ENCODE data around the gene VANGL2.
"Not testable (repeated sequence)": the region's sequence is repeated elsewhere in the genome, so short reads cannot be mapped to it uniquely, and the experiment has no call there.

The VANGL2 gene

DNA sequence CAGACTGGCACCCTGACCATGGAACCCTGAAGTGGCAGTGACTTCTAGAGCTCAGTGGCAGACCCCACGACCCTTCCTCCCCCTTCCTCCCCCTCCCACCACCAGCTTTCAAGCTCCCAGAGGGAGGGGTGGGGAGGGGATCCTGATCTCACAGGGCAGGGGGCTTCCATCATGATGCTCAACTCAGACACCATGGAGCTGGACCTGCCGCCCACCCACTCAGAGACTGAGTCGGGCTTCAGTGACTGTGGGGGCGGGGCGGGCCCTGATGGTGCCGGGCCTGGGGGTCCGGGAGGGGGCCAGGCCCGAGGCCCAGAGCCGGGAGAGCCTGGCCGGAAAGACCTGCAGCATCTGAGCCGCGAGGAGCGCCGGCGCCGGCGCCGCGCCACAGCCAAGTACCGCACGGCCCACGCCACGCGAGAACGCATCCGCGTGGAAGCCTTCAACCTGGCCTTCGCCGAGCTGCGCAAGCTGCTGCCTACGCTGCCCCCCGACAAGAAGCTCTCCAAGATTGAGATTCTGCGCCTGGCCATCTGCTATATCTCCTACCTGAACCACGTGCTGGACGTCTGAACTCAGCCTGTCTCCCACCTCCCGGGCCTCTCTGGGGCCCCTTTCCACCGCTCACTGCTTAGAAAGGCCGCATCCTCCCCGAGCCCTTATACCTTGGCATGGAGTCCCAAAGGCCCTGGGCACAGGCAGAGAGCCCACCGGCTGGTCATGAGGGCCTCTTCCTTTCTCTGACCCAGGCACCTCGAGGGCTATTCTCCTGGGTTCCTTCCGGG, 29.6 kb upstream of the VANGL2 start:
- no peak for DNase-seq

DNA sequence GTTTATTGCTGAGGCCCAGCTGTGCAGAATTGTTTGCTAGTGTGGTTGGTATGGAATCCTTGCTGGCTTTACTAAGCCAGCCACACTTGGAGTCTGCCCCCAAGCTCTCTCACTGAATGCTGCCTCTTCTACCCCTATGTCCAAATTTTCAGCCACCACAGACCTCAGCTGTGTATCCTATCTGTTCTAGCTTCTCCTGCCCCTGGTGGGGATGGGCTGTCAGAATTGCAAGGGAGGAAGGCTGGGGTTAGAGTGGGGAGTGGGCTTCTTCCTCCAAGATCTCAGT, 29.1 kb upstream of the VANGL2 start:
- DNase-seq = no peak

DNA sequence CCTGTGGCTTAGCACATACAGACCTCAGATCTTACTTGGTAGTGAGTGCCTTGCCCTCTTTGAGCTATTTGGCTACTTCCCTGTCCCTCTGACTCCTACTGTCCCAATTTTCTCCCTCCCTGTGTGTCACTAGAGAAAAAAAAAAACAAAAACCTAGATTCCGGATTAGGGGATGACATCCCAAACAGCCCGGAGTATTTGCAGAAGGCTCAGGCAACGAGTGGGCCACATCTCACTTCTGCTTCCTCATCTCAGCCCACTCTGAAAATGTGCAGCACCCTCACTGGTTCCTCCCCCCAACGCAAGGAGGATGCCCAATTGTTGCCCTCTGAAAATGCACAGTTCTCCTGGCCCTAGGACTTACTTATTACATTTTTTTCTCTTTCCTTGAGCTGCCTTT, 28.6 kb upstream of the VANGL2 start:
- DNase-seq = no peak

DNA sequence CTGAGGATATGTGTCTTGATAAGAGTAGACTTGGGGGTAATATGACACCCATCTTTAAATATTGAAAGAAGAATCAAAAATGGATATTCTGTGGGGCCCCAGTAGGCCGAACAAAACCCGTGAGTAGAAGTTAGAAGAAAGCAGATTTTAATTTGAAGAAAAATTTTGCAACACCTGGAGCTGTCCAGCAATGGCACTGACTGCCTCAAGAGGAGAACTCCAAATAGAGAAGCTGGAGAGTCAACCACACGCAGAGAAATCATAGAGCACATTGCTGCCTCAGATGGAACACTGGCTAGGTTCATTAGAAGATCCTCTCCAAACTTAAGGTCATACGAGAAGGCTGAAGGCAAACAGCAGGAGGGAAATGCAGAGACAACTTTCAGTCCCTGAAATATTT, 26.7 kb upstream of the VANGL2 start:
- DNase-seq = peak; percentile 9 to 26

DNA sequence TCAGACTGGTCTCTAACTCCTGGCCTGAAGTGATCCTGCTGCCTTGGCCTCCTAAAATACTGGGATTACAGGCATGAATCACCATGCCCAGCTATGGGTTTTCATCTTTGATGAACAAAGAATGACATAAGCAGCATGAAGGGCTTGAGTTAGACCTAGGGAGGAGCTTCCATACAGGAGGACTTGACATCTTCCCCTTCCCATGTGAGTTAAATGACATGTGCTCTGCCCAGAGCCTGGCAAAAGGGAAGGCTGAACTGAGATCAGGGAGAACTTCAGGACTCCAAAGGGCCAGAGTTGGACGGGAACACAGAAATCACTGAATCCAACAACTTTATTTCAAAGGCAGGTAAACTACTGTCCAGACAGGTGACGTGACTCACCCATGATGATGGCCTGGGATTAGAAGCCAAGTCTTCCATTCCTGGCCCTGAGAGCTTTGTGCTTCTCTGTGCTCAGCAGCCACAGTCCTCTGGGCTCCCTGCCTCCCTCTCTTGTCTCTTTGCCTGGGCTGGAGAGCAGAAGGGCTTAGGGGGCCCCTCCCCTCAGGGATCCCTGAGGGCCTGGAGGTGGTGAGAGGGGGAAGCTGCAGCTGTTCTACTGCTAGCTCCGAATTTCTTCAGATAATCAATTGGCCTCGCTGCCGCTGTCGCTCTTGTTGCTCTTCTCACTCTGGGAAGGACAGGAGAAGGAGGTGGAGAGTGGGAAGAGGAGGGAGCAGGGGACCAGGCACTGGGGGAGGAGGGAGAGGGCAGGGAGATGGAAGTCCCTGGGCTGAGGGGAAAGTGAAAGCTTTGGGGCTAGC, 25.9 kb upstream of the VANGL2 start:
- DNase-seq = no peak

DNA sequence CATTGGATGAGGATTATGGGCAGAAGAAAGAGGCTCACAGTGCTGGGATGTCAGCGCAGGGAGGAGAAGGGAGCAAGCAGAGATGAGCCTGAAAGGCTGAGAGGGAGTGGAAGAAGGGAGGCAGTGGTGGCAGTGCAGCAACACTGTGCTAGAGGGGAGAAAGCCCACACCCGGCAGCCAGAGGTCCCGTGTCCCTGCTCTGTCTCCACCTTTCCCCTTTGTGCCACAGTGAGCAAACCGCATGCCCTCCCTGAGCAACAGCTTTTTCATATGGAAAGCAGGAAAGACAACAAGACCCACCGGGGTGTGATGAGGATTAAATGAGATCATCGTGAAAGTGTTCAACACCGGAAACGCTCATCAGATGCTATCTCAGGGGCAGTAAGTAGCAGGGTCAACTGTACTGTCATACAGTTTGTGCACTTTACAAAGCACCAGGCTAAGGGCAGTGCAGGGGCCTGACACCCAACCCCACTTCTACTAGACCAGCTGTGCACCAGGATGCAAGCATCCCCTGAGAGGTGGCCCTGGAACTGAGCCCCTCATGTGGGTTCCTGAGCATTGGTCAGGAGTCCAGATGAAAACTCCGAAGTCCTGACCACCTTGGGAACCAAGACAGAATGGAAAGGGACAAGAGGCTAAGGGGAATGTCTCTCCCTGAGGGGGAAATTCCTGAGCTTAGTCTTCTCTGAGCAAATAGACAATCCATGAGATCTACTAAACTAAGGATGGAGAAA, 24.4 kb upstream of the VANGL2 start:
- DNase-seq = peak in 1 of 2 experiments; percentile 13

DNA sequence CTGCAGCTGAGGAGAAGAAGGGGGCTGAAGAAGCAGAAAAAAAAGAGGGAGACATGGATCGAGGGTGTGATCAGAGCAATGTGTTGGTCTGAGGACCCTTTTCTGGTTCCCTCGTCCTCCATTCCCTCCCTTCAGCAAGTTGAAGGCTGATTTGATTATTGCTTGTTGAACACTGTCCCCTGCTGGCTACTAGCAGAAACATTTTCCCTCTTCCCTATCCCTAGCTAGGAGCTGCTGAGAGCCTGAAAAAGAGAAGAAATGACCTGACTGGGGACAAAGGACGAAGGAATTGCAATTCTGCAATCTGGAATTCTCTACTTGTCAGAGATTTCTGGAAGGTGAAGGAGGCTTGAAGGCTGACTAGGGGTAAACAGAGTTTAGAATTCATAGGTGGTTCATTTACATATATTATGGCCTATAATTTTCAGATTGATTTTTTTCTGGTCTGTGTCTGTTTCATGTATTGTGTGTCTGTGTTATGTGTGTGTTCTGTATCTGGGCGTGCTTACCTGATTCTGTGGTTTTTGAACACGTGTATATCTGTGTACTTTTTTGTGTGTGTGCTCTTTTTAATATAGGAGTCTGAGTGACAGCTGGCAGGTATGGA, 23.7 kb upstream of the VANGL2 start:
- peak; percentile 74 to 76 for DNase-seq

DNA sequence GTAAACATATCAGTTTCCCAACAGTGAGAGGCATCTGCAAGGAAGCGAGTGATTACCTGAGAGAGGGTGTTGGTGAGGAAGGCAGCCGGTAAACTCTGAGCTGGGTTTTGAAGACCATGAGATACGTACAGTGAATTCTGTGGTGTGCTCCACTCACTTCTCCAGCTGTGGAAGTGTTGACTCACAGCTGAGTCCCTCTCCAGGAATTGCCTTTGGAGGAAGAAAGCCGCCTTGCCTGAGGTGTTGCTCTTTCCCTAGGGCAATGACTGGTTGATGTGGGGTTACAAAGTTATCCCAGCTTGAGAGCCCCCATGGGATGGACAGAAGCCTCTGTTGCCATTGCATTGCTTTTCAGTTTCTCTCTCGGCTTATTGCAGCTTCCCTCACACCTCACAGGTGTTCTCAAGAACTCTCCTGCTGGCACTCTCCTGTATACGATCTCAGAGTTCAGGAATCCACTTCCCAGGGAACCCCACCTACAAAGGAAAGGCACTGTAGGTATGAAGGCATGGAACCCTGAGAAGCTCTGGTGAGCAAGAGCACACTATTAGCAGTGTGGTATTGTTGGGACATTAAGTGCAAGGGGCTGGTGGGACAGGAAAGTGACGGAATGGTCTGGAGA, 22.7 kb upstream of the VANGL2 start:
- no peak for DNase-seq

DNA sequence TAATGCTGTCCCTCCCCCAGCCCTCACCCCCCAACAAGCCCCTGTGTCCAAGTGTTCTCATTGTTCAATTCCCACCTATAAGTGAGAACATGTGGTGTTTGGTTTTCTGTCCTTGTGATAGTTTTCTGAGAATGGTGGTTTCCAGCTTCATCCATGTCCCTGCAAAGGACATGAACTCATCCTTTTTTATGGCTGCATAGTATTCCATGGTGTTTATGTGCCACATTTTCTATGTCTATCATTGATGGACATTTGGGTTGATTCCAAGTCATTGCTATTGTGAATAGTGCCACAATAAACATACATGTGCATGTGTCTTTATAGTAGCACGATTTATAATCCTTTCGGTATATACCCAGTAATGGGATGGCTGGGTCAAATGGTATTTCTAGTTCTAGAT, 15.6 kb upstream of the VANGL2 start:
- not testable (repeated sequence) for DNase-seq

DNA sequence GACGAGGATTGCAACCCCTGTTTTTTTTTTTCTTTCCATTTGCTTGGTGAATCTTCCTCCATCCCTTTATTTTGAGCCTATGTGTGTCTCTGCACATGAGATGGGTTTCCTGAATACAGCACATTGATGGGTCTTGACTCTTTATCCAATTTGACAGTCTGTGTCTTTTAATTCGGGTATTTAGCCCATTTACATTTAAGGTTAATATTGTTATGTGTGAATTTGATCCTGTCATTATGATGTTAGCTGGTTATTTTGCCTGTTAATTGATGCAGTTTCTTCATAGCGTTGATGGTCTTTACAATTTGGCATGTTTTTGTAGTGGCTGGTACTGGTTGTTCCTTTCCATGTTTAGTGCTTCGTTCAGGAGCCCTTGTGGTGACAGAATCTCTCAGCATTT, 12.0 kb upstream of the VANGL2 start:
- DNase-seq = not testable (repeated sequence)

DNA sequence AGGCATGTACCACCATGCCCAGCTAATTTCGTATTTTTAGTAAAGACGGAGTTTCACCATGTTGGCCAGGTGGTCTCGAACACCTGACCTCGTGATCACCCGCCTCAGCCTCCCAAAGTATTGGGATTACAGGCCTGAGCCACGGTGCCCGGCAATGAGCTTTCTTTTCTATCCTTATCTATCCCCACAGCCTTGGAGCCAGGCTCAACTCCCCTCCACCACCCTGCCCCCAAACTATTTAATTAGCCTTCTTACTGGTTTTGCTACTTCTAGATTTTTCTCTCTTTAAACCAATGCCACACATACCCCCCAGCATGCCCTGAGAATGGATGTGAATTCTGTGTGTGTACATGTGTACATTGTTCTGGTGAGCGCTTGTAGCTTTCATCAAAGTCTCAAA, 5.7 kb upstream of the VANGL2 start:
- no peak for DNase-seq

DNA sequence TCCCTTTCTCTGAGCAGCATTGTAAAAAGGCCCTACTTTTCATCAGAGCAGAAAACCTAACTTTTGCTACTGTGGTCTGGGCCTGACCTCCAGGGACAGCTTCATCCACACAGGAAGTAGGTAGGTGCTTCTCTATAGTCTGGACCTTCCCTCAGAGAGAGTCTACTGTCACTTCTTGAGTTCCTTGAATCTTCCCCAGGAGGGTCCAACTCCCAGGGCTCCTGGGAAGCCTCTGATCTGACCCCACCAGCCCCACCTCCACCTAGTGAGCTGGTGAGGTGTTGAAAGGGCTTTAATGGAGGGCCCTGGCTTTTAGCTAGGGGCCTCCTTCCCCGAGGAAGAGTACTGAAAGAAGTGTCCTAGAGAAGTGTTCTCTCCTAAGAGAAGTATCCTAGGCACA, 2.7 kb upstream of the VANGL2 start:
- DNase-seq = no peak

DNA sequence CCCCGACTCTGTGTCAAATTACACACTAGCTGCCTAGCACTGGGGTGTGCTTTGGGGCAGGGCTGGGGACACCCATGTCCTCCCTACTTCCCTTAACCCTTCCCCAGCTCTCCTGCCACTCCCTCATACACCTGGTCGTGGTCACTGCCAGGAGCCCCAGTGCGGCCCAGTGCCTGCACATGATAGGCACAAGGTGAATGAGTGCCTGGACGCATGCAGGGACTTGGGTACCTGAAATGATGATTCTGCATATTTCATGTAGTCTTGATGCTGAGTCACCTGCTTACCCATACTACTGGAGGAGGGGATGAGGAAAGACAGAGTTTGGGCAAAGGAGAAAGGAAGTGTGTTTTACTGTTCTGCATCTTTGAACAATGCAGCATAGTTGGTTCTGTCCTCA, 1.5 kb upstream of the VANGL2 start:
- no peak for DNase-seq

DNA sequence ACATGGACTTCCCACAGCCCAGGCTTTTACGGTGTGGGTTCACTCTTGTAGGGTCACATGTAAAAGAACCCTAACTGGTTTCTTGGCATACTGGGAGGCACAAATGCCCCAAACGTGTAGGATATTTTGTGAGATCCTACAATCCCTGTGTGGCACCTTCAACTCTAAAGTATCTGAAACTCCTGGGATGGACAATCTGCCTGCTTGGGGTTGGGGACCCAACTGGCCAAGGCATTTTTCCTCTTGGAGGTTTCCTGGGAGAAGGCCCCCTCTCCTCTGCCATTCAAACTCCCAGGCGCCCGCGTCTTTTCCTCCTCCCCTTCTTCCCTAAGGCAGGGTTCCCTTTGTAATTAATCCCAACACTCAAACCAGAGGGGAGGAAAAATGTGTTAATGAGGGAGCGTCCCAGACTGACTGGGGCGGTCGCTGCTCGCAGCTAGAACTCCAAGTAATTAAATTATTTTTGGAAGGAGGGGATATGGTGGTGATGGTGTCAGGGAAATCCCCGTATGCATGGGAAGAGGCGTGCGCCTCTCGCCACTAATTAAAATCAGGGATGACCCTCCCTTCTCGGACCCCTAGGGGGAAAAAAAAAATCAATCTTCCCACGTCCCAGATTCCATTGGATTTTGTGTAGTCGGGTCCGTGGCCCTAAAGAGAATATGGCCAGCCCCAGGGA, 681 bp upstream of the VANGL2 start:
- no peak for DNase-seq

DNA sequence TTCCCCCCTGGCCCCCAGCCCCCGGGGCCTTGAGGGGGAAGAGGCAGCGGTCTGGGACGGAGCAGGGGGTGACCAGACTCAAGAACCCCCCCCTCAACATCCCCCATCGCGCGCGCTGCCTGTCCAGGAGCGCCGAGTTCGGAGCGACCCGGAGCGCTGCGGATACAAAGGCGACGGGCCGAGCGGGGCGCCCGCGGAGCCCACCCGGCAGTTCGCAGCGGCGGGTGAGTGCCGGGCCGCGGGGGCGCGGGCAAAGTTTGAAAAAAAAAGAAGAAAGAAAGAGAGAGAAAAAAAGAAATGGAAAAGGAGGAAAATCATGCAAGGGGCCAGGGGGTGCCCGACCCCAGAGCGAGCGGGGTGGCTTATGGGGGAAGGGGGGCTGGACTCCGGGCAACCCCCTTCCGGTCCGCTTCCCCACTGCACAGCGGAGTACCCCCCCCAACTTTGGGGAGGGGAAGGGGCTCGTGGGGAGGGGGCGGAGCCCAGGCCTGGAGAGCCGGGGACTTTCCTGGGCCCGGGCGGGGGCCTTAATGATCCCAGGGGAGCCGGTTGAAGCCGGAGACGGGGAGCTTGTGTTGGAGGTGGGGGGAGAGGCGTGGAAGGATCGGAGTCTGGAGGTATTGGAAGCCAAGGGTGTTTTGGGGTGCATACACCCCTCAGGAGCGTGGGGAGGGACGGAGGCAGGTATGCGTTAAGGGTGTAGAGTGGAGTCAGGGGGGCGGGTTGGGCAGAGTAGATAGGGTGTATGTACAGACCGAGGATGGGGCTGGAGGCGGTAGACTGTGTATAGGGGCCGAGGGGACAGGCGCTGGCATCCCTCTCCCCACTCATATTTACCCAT, 502 bp downstream of the VANGL2 start:
- DNase-seq = no peak

DNA sequence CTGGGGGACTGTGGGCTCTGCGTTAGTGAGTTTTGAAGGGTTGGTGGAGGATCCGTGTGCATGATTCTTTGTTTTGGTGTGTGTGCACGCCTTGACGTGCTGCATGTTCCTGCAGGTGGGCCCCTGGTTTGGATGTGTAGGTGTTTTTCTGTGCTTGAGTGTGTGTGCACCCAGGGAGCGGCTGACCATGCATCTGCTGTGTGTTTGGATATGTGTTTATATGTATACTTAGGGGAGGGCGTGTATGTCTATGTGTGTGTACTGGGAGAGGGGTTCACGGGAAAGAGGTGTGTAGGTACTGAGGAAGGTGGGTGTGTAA, 1.1 kb downstream of the VANGL2 start:
- DNase-seq = no peak

DNA sequence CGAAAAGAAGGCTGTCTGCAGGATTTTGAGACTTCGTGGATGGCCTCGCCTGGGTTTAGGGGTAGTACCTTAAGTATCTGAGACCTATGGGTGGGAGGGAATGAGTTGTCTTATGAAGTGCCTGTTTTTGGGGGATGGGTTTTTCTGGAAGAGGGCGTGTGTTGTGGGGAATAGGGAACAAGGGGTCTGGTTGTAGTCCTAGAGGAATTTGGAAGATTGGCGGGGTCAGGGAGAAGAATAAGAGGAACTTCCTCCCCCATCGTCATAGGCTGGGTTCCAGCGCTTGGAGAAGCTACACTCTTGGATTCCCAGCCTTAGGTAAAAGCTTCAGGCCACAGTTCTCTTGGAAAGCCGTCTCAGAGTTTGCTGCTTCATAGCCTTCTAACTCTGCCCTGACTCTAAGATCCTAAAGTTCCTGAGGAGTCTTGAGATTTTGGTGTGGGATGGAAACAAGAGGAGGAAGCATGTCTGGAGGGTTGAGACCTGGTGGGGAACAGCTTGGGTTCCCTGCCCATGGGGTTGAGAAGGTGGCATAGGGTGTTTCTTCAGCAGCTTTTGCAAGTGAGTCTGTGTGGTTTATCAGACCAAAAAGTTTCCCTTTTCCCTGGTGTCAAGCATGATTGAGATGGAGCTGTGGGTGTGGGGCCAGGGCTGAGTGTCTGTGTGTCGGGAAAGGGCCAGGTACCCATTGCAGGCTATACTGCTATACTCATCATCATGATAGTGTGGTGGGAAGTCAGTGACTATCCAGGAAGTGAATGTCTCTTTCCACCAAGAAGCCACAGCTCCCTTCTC, 1.8 kb downstream of the VANGL2 start:
- DNase-seq = no peak

DNA sequence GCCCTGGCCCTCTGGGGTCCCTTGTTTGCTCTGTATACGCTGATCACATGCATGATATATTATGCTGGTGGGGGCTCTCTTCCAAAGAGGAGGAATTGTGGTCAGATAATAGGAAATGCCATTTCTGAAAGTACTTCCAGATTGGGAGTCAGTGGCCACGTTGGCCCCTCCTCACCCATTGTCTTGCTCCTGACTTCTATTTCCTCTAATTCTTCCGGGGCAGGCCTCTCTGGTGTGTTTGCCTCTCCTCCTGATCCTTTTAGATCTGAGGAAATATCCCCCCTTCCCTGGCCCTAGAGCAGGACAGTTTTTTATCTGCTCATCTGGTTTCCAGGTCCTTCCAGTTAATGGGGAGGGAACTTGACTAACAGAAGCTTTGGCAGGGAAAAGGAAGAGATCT, 2.9 kb downstream of the VANGL2 start:
- no peak for DNase-seq

DNA sequence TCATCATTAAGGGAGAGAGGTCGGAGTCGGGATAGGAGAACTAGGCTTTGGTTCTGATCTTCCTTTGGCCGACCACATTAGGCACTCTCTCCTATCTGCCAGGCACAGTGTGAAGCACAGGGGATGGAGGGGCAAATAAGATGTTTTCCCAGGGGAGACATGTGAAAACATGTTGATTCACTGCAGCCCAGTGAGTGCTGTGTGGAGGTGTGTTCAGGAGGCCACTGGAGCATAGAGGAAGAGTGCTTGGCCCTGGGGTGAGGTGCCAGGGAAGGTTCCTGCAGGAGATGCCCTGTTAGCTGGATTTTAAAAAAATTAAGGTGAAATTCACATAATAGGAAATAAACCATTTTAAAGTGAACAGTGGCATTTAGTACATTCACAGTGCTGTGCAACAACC, 3.7 kb downstream of the VANGL2 start:
- DNase-seq = no peak

DNA sequence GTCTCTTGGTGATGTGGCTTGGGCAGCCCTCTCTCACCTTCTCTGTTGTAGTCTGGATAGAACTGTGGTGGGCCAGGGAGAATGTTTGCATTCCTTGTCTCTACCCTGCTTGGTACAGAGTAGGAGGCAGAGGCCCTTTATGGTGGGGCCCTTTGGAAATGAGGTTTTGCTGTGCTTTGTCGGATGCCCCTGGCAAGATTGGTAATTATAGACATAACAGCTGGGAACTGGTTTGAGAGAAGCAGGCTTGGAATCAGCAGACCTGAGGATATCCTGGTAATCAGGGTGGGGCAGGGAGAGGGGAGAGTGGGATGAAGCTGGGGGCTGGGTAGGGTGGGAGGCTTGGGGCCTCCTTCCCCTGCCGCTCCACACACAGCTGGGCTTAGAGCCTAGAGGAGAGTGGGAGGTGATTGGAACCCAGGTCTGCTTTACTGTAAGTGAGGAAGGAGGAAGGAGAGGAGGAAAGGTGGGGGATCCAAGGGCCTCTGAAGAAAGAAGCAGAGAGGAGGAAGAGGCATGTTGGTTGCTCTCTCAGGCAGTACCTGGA, 5.0 kb downstream of the VANGL2 start:
- DNase-seq = no peak

Data from AML-193 (cell line).